COLO668 (cell line): Measurements from ENCODE around the gene MARK3.
"Not testable (repeated sequence)": the region's sequence is repeated elsewhere in the genome, so short reads cannot be mapped to it uniquely, and the experiment has no call there.

Experiments used
- DNase-seq: peaks from one replicate; lab custom pipeline; 2025; ENCODE audit not compliant: unreplicated experiment; lab: John Stamatoyannopoulos, UW

Gene MARK3

DNA sequence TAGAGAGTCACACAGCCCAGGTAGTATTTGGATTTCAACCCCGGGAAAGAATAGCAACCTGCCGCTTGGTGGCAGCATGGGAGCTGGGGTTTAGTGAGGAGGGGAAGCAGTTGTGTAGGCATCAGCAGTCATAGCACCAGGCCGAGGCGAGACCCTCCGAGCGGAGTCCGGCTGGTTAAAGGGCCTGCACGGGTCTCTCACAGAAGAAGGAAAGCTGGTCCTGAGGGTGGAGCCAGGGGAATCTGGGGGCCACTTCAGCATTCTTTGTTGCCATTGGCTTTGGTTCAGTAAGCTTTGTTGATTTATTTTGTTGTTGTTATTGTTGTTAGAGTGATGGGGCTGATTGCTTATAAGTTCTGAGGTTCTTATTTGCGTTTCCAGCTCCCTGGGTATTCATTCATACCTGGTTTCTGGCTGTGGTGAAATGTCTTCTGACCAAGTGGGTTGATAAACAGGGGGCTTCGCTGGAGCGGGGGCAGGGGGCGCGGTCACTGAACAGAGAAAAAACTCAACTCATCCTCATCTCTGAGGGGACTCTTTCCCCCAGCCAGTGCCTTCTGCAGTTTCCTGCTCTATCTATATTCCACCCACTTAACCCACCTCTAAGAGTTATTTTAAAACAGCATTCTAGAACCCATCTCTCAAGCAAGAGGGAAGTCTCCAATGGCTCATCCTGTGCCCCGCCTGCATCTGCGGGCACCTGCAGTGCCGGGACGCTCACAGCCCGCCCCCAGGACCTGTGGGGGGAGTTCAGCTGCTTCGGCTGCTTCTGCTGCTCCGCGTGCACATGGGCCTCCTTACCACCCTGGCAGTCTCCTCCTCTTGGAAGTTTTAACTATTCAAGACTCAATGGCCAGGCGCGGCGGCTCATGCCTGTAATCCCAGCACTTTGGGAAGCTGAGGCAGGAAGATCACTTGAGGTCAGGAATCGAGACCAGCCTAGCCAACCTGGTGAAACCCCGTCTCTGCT, 125.8 kb downstream of the MARK3 start:
- no peak for DNase-seq

DNA sequence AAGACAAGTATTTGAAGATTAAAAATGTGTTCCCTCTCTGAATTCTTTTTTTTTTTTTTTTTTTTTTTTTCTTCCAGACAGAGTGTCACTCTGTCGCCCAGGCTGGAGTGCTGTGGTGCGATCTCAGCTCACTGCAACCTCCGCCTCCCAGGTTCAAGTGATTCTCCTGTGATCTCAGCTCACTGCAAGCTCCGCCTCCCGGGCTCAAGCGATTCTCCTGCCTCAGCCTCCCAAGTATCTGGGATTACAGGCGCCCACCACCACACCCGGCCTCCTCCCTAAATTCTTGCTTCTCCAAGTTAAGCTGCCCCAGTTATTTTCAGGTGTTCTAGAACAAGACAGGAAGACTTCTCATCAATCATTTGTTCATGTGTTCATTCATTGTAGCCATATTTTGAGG, 127.0 kb downstream of the MARK3 start:
- DNase-seq = not testable (repeated sequence)

DNA sequence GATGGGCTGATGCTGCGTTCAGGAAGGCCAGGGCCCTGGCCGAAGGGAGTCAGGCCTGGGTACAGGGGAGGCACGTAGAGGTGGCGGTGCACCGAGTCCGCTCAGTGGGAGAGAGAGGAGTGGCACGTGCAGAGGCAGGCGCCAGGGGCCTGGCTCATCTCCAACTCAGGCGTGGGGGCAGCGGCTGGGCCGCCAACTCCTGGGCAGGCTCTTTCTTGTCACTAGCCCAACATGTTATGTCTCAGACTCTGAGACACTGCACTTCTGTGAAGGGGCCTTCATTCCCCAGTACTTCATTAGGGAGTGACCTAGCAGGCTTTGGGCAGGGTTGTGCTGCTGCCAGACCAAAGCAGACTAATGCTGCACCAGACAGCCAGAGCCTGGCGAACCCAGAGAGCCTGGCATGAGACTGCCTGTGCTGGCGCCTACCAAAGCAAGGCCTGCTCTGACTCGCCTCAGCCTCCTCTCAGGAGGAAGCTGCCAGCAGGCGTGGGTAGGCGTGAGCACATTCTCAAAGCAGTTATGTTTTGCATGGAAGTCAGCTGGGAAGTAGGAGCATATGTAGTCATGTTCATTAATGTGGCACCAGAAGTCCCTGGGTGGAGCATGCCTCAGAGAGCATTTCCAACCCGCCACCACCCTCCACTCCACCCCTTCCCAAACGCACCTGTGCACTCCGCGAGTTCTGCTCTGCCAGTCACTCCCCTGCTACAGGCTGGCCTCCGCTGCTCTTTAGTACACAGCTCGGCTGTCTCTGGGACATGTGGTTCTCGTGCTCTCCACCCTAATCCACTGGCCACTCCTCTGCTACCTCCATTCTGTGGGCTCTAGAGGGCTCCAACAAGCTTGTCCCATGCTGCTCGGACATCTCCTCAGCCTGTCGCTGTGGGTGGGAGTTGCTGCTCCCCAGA, 127.7 kb downstream of the MARK3 start:
- peak; percentile 48 for DNase-seq

DNA sequence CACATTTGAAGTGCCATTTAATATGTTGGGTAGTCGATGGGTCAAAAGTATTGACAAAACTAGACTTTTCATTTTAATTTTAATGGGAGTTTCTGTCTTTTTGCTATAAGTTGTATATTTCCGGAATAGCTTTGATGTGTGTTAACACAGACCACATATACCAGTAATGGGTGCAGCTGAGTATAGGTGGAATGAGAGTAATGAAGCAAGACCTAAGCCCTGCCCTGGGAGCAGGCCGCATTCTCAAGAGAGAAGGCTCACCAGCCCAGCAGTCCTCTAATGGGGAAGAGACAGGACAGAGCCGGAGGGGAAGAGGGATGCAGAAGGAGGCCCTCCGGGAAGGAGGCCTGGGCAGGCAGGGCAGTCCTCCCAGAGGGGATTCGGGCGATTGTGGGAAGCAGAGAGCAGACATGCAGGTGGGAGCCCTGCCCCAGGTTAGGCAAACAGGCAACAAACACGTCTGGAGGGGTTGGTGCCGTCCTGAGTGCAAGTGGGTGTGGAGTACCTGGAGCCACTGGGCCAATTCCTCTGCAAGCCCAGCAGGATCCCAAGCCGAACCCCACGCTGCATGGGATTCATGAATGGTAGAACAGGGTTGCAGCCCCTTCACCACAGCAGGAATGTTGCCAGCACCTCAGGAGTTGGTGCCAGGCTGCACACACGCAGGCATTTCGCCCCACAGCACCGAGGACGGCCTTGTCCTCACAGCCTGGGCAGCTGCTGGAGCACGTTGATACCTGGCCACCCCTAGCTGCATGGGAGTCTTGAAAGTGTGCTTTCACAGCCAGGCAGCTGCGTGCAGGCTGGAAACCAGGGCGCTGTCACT, 129.6 kb downstream of the MARK3 start:
- no peak for DNase-seq

DNA sequence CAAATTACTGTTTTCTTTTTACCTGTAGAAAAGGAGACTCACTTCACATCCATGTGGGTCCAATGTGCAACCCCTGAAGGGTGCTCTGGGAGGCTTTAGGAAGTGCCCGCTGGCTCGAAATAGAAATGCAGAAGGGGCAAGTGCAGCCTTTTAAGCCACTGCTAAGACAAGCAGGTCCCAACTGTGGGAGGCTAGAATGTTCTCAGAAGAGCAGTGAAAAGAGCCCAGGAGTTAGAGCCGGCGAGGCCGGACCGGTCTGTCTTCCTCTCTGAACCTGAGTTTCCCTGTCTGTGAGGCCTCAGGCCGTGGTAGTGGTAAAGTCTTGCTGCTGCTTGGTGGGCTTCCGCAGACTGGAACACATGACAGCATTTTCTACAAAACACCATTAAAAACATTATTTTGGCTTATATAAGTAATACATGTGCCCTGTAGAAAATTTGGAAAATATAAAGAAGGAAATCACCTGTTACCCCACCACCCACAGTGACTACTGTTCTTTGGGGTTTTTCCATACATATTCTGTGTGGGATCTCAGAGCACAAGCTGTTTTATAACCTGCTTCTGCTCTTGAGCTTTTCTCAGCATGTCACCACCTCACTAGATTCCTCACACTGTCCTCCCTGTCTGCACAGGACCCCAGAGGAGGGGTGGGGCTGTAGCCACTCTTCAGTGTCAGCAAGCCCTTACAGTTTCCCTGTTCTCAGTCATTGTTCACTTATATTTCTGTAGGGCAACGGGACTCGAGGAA, 131.4 kb downstream of the MARK3 start:
- no peak for DNase-seq

- DNase-seq = no peak
Observed at GRCh38 chr14:103517174-103517566, 132.0 kb downstream of the MARK3 start.

GRCh38 chr14:103517721-103518421, 132.7 kb downstream of the MARK3 start:
- DNase-seq = no peak

- peak; percentile 71 for DNase-seq
Observed at GRCh38 chr14:103518422-103519042, 133.3 kb downstream of the MARK3 start.

- no peak for DNase-seq
Observed at GRCh38 chr14:103519043-103519836, 134.0 kb downstream of the MARK3 start.

DNA sequence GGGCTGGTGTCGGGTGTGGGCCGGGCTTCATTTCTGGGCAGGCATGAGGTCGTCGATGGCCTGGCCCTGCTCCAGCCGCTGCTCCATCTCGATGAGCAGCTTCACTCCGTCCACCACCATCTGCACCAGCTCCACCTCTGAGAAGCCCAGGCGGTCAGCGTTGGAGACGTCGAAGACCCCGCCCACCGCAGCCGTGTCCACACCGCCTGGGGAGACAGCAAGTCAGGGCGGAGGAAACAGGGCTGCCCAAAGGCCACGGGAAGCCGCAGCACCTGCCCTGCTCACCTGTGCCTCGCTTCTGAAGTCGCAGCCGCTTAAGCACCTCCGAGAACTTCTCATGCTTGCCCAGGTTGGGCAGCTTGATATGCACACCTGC, 134.6 kb downstream of the MARK3 start:
- DNase-seq = peak; percentile 78

DNA sequence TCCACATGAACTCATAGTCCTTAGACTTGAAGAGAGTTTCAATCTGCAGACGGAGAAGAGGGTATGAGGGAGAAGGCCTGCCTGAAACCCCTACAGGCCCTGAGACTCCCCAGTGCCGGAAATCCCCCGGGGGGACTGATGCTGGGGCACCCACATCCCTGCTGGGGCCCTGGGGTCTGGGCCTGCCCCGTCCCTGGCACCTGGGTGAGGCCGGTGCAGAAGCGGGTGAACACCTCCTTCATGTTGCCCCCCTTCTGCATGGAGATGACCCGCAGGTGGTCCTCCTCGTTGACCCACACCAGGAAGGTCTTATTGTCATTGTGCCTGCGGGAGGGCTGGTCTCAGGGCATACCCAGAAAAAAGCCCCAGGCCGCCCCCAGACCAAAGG, 135.0 kb downstream of the MARK3 start:
- DNase-seq = no peak

DNA sequence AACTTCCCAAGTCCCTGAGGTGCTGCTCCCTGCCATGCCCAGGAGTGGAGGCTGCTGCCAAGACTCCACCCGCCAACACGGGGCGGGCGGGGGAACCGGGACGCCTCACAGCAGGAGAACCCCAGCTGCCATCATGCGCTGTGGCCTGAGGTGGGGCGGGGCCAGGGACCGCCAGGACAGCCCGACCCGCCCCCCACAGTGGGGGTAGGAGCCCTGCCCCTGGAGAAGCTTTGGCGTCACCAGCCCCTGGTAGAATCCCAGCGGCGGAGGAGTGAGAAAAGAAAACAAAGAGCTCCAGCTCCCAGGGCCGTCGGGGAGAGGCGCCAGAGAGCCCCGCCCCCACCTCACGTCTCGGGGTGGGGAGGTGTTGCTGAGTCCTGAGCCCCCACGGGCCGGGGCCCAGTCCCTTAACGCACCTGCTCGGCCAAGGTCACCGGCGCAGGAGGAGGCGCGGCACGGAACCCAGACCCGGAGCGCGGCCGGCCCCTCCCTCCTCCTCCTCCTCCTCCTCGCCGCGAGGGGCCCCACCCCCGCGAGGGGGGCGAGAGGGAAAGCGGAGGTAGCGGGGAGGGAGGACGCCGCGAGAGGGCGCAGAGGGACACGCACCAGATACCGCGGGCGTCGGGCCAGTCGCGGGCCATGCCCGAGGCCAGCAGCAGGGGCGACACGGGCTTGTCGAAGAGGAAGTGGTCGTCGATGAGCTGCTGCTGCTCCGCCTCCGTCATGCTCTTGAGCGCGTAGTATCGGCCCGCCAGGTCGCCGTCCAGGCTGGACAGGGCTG, 135.6 kb downstream of the MARK3 start:
- DNase-seq = peak; percentile 92

GRCh38 chr14:103521438-103521950, 136.3 kb downstream of the MARK3 start:
- peak; percentile 71 for DNase-seq

GRCh38 chr14:103521951-103522563, 136.8 kb downstream of the MARK3 start:
- DNase-seq = peak; percentile 77

GRCh38 chr14:103522649-103523574, 137.7 kb downstream of the MARK3 start, which contains the start of gene CKB:
TSS of gene CKB (minus strand) at chr14:103522830. CDS start at chr14:103522493, 337 bp downstream.
- DNase-seq = peak; percentile 92

GRCh38 chr14:103523575-103523954, 138.3 kb downstream of the MARK3 start:
- no peak for DNase-seq
